WTC11 (cell line): ENCODE data around the gene MORN1. TPM values are rescaled to one million over a fixed set of nuclear protein-coding genes. Genes with fewer than 3 reads are reported as not detected.

Source experiments
- ATAC-seq: fragments of 200-7000 bp; cut with Tn5 transposase; 2 replicates; pipeline ENCODE4 v1.10.0; 2021; ENCODE audit warnings: mild to moderate bottlenecking, moderate library complexity
- CTCF ChIA-PET: fragments of 300-600 bp; sonication (Branson Sonifier 250); formaldehyde crosslinking; loops from one replicate; lab custom pipeline; 2021; ENCODE audit warnings: antibody characterized with exemption; lab: Charles Lee
- POLR2A ChIA-PET: fragments of 350-600 bp; sonication (Branson Sonifier 250); formaldehyde crosslinking; loops from one replicate; lab custom pipeline; 2021; ENCODE audit warnings: antibody characterized with exemption; lab: Charles Lee
- DNase-seq: peaks from one replicate; pipeline ENCODE4 v3.0.0; 2021; ENCODE audit warnings: low spot score
- H3K27ac Mint-ChIP-seq: 2 replicates; pipeline ENCODE4 v1.8.0; 2021; ENCODE audit warnings: mixed read lengths
- H3K27me3 Mint-ChIP-seq: 2 replicates; pipeline ENCODE4 v1.8.0; 2021; ENCODE audit warnings: low read depth, mild to moderate bottlenecking, moderate library complexity, mixed read lengths
- H3K36me3 Mint-ChIP-seq: 2 replicates; pipeline ENCODE4 v1.8.0; 2021; ENCODE audit warnings: mixed read lengths
- H3K4me1 Mint-ChIP-seq: 2 replicates; pipeline ENCODE4 v1.8.0; 2022; ENCODE audit warnings: mixed read lengths
- H3K4me3 Mint-ChIP-seq: 2 replicates; pipeline ENCODE4 v1.8.0; 2021; ENCODE audit warnings: mild to moderate bottlenecking, moderate library complexity, mixed read lengths
- H3K9me3 Mint-ChIP-seq: 2 replicates; pipeline ENCODE4 v1.8.0; 2021; ENCODE audit warnings: mixed read lengths
- AFF4 ChIP-seq: sonication (generic); formaldehyde crosslinking; IDR thresholded peaks from 2 replicates; pipeline ENCODE4 v1.8.1; 2023; ENCODE audit warnings: mild to moderate bottlenecking, missing genetic modification reagents, borderline replicate concordance
- CBFB ChIP-seq: sonication (generic); formaldehyde crosslinking; IDR thresholded peaks from 2 replicates; pipeline ENCODE4 v1.8.1; 2022; ENCODE audit warnings: mild to moderate bottlenecking, low read depth, missing genetic modification reagents
- ETV6 ChIP-seq: sonication (generic); formaldehyde crosslinking; IDR thresholded peaks from 2 replicates; pipeline ENCODE4 v1.8.1; 2022; ENCODE audit warnings: mild to moderate bottlenecking, missing genetic modification reagents
- FOXJ3 ChIP-seq: sonication (generic); formaldehyde crosslinking; IDR thresholded peaks from 2 replicates; pipeline ENCODE4 v1.9.0; 2021; ENCODE audit warnings: missing genetic modification reagents, mild to moderate bottlenecking, borderline replicate concordance
- GRHL2 ChIP-seq: fragments of 250-450 bp; sonication (Bioruptor Pico); IDR thresholded peaks from 2 replicates; pipeline ENCODE4 v1.8.0; 2022; ENCODE audit warnings: mild to moderate bottlenecking, moderate library complexity; ENCODE audit not compliant: insufficient replicate concordance, severe bottlenecking
- GTF2I ChIP-seq: fragments of 250-450 bp; sonication (Bioruptor Pico); conservative IDR thresholded peaks from 2 replicates; pipeline ENCODE4 v1.4.0; 2021; ENCODE audit warnings: mild to moderate bottlenecking
- IRF2 ChIP-seq: sonication (generic); formaldehyde crosslinking; IDR thresholded peaks from 2 replicates; pipeline ENCODE4 v1.8.0; 2022; ENCODE audit warnings: low read depth, missing genetic modification reagents, borderline replicate concordance
- JAZF1 ChIP-seq: fragments of 250-450 bp; sonication (Bioruptor Pico); IDR thresholded peaks from 2 replicates; pipeline ENCODE4 v1.9.0; 2021; ENCODE audit warnings: moderate library complexity, mild to moderate bottlenecking, inconsistent platforms
- JUN ChIP-seq: sonication (generic); formaldehyde crosslinking; IDR thresholded peaks from 2 replicates; pipeline ENCODE4 v1.8.0; 2023; ENCODE audit warnings: mild to moderate bottlenecking, missing genetic modification reagents
- MXD4 ChIP-seq: fragments of 250-450 bp; sonication (Bioruptor Pico); IDR thresholded peaks from 2 replicates; pipeline ENCODE4 v1.8.0; 2021; ENCODE audit warnings: mild to moderate bottlenecking, moderate library complexity, borderline replicate concordance
- SP1 ChIP-seq: sonication (generic); formaldehyde crosslinking; conservative IDR thresholded peaks from 2 replicates; pipeline ENCODE4 v1.8.1; 2022; ENCODE audit warnings: missing genetic modification reagents
- ZNF219 ChIP-seq: sonication (generic); formaldehyde crosslinking; IDR thresholded peaks from 2 replicates; pipeline ENCODE4 v1.8.0; 2023; ENCODE audit warnings: missing genetic modification reagents, mild to moderate bottlenecking, borderline replicate concordance
- ZNF423 ChIP-seq: fragments of 250-450 bp; sonication (Bioruptor Pico); IDR thresholded peaks from 2 replicates; pipeline ENCODE4 v2.1.2; 2022; ENCODE audit warnings: mild to moderate bottlenecking, moderate library complexity
- ZNF671 ChIP-seq: fragments of 250-450 bp; sonication (Bioruptor Pico); IDR thresholded peaks from 2 replicates; pipeline ENCODE4 v1.8.0; 2021; ENCODE audit warnings: mild to moderate bottlenecking
- total RNA-seq: library from RNA; stranded (reverse); gene quantifications from 3 replicates; pipeline ENCODE4 v1.2.3, GENCODE V29; 2021
- TF ChIP-seq, protein P1 (sequence below): sonication (generic); formaldehyde crosslinking; IDR thresholded peaks from 2 replicates; pipeline ENCODE4 v1.8.0; 2022; ENCODE audit warnings: mild to moderate bottlenecking, missing genetic modification reagents
- TF ChIP-seq, protein P2 (sequence below): sonication (generic); formaldehyde crosslinking; IDR thresholded peaks from 2 replicates; pipeline ENCODE4 v1.8.1; 2022; ENCODE audit warnings: mild to moderate bottlenecking, missing genetic modification reagents, moderate library complexity, borderline replicate concordance
- TF ChIP-seq, protein P3 (sequence below): fragments of 250-450 bp; sonication (Bioruptor Pico); IDR thresholded peaks from 2 replicates; pipeline ENCODE4 v1.9.0; 2021; ENCODE audit warnings: mild to moderate bottlenecking, borderline replicate concordance
- TF ChIP-seq, protein P4 (sequence below): sonication (generic); formaldehyde crosslinking; IDR thresholded peaks from 2 replicates; pipeline ENCODE4 v1.8.1; 2022; ENCODE audit warnings: missing genetic modification reagents, borderline replicate concordance

Gene MORN1
- total RNA-seq, 1 experiment from 2014 or later: 14.5 TPM

GRCh38 chr1:2276803-2277580 is 114.4 kb downstream of the MORN1 start:
- ATAC-seq: no peak
- Mint-ChIP-seq H3K36me3 (peaks cover 7% of the 10 kb centered on the region), H3K4me1 (peaks cover 58% of the 10 kb centered on the region), H3K27ac (peak overlapping the region; percentile 97), H3K4me3 (no peak overlapping the region), H3K27me3 (no peaks in the 10 kb centered on the region), H3K9me3 (no peaks in the 10 kb centered on the region)
- CTCF ChIA-PET: interaction anchor here (1.7 to 2.2 kb wide), 2 partner anchors 39 to 82 kb away, joined by 5 to 6 read pairs; partner anchors contain the start of gene FAAP20
- TF ChIP-seq, protein P1, sequence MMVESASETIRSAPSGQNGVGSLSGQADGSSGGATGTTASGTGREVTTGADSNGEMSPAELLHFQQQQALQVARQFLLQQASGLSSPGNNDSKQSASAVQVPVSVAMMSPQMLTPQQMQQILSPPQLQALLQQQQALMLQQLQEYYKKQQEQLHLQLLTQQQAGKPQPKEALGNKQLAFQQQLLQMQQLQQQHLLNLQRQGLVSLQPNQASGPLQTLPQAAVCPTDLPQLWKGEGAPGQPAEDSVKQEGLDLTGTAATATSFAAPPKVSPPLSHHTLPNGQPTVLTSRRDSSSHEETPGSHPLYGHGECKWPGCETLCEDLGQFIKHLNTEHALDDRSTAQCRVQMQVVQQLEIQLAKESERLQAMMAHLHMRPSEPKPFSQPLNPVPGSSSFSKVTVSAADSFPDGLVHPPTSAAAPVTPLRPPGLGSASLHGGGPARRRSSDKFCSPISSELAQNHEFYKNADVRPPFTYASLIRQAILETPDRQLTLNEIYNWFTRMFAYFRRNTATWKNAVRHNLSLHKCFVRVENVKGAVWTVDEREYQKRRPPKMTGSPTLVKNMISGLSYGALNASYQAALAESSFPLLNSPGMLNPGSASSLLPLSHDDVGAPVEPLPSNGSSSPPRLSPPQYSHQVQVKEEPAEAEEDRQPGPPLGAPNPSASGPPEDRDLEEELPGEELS (CRISPR knock-in tag): no peak
- no peak for TF ChIP-seq ETV6 (CRISPR knock-in tag)
- no peak for TF ChIP-seq ZNF219 (CRISPR knock-in tag)
- no peak for TF ChIP-seq GRHL2 (CRISPR knock-in tag)
- no peak for TF ChIP-seq SP1 (CRISPR knock-in tag)
- no peak for TF ChIP-seq FOXJ3 (CRISPR knock-in tag)
- TF ChIP-seq AFF4 (CRISPR knock-in tag): no peak
- TF ChIP-seq MXD4 (CRISPR knock-in tag): no peak
- no peak for TF ChIP-seq IRF2
- no peak for TF ChIP-seq JUN (CRISPR knock-in tag)
- TF ChIP-seq, protein P2, sequence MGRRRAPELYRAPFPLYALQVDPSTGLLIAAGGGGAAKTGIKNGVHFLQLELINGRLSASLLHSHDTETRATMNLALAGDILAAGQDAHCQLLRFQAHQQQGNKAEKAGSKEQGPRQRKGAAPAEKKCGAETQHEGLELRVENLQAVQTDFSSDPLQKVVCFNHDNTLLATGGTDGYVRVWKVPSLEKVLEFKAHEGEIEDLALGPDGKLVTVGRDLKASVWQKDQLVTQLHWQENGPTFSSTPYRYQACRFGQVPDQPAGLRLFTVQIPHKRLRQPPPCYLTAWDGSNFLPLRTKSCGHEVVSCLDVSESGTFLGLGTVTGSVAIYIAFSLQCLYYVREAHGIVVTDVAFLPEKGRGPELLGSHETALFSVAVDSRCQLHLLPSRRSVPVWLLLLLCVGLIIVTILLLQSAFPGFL: no peak
- no peak for TF ChIP-seq ZNF423 (CRISPR knock-in tag)
- POLR2A ChIA-PET: interaction anchor here (0.9 to 1.1 kb wide), 3 partner anchors 29 to 72 kb away, joined by 3 read pairs; no protein-coding TSS in a partner anchor
- no peak for DNase-seq

GRCh38 chr1:2275796-2276536 is 115.4 kb downstream of the MORN1 start:
- Mint-ChIP-seq H3K36me3 (peaks cover 7% of the 10 kb centered on the region), H3K4me3 (no peak overlapping the region), H3K27ac (peak overlapping the region; percentile 97), H3K9me3 (no peaks in the 10 kb centered on the region), H3K27me3 (no peaks in the 10 kb centered on the region), H3K4me1 (peaks cover 59% of the 10 kb centered on the region)
- ChIA-PET CTCF (interaction anchor here (0.6 to 2.2 kb wide), 9 partner anchors 10 to 1350 kb away, joined by 3 to 8 read pairs (median 4); partner anchors contain the start of gene FAAP20), POLR2A (interaction anchor here (0.9 to 1.1 kb wide), 4 partner anchors 28 to 70 kb away, joined by 3 to 4 read pairs (median 3); no protein-coding TSS in a partner anchor)
- DNase-seq (no peak), ATAC-seq (no peak)
- no peak for TF ChIP-seq CBFB (CRISPR knock-in tag)
- no peak for TF ChIP-seq ZNF671 (CRISPR knock-in tag)
- TF ChIP-seq JAZF1 (CRISPR knock-in tag): no peak
- TF ChIP-seq, protein P3, sequence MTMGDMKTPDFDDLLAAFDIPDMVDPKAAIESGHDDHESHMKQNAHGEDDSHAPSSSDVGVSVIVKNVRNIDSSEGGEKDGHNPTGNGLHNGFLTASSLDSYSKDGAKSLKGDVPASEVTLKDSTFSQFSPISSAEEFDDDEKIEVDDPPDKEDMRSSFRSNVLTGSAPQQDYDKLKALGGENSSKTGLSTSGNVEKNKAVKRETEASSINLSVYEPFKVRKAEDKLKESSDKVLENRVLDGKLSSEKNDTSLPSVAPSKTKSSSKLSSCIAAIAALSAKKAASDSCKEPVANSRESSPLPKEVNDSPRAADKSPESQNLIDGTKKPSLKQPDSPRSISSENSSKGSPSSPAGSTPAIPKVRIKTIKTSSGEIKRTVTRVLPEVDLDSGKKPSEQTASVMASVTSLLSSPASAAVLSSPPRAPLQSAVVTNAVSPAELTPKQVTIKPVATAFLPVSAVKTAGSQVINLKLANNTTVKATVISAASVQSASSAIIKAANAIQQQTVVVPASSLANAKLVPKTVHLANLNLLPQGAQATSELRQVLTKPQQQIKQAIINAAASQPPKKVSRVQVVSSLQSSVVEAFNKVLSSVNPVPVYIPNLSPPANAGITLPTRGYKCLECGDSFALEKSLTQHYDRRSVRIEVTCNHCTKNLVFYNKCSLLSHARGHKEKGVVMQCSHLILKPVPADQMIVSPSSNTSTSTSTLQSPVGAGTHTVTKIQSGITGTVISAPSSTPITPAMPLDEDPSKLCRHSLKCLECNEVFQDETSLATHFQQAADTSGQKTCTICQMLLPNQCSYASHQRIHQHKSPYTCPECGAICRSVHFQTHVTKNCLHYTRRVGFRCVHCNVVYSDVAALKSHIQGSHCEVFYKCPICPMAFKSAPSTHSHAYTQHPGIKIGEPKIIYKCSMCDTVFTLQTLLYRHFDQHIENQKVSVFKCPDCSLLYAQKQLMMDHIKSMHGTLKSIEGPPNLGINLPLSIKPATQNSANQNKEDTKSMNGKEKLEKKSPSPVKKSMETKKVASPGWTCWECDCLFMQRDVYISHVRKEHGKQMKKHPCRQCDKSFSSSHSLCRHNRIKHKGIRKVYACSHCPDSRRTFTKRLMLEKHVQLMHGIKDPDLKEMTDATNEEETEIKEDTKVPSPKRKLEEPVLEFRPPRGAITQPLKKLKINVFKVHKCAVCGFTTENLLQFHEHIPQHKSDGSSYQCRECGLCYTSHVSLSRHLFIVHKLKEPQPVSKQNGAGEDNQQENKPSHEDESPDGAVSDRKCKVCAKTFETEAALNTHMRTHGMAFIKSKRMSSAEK: no peak
- no peak for TF ChIP-seq GTF2I (CRISPR knock-in tag)
- TF ChIP-seq, protein P4, sequence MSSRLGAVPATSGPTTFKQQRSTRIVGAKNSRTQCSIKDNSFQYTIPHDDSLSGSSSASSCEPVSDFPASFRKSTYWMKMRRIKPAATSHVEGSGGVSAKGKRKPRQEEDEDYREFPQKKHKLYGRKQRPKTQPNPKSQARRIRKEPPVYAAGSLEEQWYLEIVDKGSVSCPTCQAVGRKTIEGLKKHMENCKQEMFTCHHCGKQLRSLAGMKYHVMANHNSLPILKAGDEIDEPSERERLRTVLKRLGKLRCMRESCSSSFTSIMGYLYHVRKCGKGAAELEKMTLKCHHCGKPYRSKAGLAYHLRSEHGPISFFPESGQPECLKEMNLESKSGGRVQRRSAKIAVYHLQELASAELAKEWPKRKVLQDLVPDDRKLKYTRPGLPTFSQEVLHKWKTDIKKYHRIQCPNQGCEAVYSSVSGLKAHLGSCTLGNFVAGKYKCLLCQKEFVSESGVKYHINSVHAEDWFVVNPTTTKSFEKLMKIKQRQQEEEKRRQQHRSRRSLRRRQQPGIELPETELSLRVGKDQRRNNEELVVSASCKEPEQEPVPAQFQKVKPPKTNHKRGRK (CRISPR knock-in tag): no peak
